Epithelial cell of prostate (primary cell): ENCODE results near the gene TRIM67.

Experiments used
- DNase-seq: peaks from one replicate; pipeline ENCODE4 v3.0.0-alpha.2; 2011; ENCODE audit warnings: low read depth, low spot score
- H3K27ac ChIP-seq: fragments of 450-650 bp; 2 replicates; pipeline ENCODE4 v1.5.1; 2017; ENCODE audit warnings: mild to moderate bottlenecking

The TRIM67 gene

DNA sequence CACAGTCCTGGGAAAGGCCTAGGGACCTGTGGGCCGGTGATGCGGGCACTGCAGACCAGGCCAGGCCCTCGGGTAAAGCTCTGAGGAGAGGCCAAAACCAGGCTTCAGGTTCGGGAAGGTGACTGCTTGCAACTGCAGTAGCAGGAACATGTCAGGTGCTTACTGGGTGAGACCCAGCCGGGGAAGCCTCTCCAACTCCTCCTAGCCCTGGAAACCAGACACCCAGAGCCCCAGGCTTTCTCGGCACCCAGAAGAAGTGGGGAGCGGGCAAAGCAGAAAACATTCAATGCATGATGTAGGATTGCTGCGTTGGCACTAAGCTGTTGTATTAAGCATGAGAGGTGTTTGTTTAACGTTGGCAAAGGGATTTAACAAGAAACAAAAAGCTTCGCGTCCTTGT lies 58.9 kb downstream of the TRIM67 start:
- no peak for DNase-seq
- H3K27ac ChIP-seq: no peak overlapping the region

DNA sequence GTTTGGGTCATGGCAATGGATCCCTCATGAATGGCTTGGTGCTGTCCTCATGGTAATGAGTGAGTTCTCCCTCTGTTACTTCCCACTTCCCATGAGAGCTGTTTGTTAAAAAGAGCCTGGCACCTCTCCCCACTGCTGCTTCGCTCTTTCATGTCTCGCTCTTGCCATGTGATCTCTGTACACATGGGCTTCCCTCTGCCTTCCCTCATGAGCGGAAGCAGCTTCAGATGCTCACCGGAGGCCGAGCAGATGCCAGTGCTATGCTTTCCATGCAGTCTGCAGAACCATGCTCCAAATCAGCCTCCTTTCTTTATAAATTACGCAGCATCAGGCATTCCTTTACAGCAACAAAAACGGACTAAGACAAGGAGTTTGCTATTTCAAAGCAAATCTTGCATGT lies 64.3 kb downstream of the TRIM67 start:
- no peak for DNase-seq
- no peak overlapping the region for H3K27ac ChIP-seq

DNA sequence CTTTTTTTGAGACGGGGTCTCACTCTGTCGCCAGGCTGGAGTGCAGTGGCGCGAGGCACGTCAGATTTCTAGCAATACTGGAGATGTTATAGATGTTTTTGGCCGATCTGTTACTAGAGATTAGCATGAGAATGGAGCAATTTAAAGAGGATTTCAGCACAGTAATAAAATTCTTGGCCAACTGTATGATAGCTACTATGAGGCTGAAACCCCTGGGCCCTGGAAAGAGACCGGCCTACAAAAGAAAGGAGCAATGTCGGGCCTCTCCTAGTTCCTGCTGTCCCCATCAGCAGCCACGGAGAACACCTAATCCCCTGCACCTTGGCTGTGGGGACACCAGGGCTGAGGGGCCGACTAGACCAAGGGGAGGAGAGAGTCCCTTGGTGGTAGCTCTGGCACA lies 69.7 kb downstream of the TRIM67 start:
- no peak for DNase-seq
- no peak overlapping the region for H3K27ac ChIP-seq

DNA sequence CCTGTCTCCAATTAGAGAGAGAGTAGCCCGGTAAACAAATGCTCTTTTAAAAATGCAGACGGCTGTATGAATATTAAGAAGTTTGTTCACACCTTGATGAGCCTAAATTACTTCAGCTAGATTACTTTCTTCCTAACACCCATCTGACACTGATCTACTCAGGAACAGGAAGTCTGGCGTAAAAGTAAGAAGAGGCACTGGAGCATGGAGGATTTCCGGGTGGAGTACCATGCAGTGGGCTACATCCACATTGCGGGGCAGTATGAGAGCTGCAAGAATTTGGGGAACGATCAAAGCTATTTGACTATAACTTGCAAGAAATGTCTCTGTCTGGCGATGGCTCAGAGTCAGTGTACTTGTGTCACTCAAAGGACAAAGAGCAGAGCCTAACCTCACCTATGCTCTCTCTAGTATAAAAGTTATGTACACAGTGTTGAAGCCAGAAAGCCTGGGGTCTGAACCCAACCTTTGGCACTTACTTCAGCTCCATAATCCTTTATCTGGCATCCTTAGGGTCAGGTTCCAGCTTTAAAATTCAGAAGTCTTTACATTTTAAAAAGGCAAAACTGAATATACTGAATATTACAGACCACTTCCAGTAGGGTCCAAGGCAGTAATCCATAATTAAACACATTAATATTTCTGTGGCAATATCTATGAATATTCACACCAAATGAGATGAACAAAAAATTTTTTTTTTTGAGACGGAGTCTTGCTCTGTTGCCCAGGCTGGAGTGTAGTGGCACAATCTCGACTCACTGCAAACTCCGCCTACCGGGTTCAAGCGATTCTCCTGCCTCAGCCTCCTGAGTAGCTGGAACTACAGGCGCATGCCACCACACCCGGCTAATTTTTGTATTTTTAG lies 71.2 kb downstream of the TRIM67 start:
- DNase-seq: no peak
- no peak overlapping the region for H3K27ac ChIP-seq

GRCh38 chr1:231233735-231234417 lies 72.0 kb downstream of the TRIM67 start:
- no peak overlapping the region for H3K27ac ChIP-seq
- no peak for DNase-seq

- no peak overlapping the region for H3K27ac ChIP-seq
- no peak for DNase-seq
Observed at GRCh38 chr1:231234506-231234905, 72.6 kb downstream of the TRIM67 start.

GRCh38 chr1:231235526-231236207 lies 73.8 kb downstream of the TRIM67 start:
- H3K27ac ChIP-seq: no peak overlapping the region
- DNase-seq: no peak

DNA sequence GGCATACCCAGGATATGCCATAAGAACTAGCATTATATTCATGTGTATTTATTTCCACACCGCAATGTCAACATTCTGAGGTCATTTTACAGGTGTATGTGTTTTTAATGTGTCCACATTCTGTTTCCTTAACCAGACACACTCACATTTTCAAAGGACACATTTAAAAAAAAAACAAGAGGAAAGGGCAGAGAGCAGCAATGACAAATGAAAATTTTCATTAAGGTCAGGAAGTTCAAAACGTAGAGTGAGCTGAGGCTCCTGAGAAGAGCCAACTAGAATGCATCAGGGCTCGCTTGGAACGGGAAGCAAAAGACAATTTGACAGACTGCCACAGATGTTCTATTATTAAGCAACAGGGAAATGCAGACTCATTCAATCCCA lies 74.3 kb downstream of the TRIM67 start:
- no peak overlapping the region for H3K27ac ChIP-seq

DNA sequence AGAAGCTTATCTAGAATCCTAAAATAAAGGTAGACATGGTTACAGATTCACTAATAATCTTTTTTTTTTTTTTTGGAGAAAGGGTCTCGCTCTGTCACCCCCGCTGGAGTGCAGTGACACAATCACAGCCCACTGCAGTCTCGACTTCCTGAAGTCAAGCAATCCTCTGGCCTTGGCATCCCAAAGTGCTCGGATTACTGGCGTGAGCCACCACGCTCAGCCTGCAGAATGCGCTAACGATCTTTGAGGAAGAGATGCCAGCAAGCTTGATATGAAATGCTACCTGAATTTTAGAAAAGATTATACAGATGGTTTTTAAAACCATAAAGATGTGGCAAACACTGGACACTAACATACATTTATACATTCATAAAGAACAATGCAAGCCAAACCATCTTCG lies 75.1 kb downstream of the TRIM67 start:
- H3K27ac ChIP-seq: no peak overlapping the region
- no peak for DNase-seq

More for the DNA sequence above, 74.3 kb downstream of the TRIM67 start:
- DNase-seq: no peak

GRCh38 chr1:231238298-231238697 lies 76.4 kb downstream of the TRIM67 start:
- no peak overlapping the region for H3K27ac ChIP-seq
- DNase-seq: no peak

GRCh38 chr1:231240531-231240882 lies 78.6 kb downstream of the TRIM67 start:
- peak overlapping the region; percentile 56 for H3K27ac ChIP-seq
- no peak for DNase-seq

DNA sequence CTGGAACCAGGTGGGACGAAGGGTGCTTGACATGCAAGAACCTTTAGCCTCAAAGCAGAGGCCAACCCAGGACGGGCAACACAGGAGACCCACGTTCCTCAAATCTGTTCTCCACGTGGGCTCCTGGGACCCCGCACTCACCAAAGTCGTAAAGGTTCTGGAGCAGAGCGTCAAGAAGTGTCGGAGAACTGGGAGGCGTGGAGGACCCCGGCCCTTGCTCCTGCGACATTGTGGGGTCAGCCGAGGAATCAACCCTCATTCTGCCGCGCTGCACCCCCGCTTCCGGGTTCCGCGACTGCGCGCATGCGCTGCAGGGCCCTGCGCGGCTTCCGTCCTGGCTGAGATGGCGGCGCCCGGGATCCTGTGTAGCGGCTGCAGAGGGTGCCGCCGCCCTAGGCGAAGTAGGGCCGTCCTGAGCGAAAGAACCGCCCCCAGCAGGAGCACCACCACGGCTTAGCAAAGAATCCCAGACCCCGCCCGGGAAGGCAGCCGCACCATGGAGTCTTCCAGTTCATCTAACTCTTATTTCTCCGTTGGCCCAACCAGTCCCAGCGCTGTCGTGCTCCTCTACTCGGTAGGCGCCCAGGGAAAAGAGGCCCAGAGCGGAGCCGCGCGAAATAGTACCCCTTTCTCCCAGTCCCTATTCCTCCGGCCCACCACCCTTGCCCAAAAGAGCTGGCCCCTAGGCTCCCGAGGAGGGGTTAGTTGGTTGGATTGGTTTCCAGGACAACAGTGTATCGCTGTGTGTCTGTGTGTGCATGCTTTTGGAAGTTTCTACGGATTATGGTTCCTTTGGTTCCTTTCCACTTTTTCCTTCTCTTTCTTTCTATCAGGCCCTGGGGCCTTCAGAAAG lies 79.3 kb downstream of the TRIM67 start, which contains the start of gene GNPAT:
Gene GNPAT (plus strand): TSS at position 330 of the 853 bp plus-strand sequence. CDS start 167 bp downstream, at position 497.
- H3K27ac ChIP-seq: peak within 1 kb of the TSS; percentile 56
- DNase-seq: peak; percentile 20

- no peak for DNase-seq
- peak overlapping the region; percentile 56 for H3K27ac ChIP-seq
Observed at GRCh38 chr1:231241750-231242149, 79.9 kb downstream of the TRIM67 start.

DNA sequence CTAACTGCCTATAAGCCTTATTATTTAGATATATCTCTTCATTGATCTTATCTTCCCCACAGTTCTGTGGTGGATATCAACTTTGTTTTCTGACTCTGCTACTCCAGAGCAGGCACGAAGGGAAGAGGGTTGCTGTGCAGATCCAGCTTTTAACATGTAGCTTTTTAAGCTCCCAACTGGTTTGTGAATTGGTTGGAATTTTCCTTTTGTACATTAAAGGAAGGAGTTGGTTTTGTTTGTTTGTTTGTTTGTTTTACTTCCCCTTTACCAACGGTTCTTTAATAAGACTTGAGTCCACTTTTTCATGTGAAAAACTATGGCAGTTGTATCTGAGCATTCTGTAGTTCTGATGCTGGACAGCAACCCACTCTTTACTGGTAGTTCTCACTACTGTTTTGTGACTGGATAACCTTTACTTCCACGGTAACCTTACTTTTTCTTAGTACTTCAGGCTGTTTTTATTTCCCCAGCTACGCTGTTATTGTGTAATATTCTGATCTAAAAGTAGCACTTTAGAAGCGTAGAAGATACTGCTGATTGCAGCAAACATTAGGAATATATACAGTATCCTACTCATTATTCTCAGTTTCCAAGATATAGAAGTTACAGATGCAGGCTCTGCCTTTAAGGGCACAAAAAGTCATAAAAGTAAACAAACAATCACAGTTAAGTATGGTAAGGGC lies 80.8 kb downstream of the TRIM67 start:
- no peak overlapping the region for H3K27ac ChIP-seq
- no peak for DNase-seq

DNA sequence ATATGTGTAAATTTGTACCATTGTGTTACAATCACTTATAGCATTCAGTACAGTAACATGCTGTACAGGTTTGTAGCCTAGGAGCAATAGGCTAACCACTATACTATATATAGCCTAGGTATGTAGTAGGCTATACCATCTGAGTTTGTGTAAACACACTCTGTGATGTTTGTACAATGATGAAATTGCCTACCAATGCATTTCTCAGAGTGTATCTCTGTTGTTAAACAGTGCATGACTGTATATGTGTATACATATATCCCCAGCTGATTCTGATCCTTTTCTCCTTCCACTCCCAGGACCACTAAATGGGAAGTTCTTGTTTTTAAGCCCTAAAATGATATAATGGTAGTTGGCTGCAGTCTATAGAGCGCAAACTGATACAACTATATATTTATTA lies 86.9 kb downstream of the TRIM67 start:
- H3K27ac ChIP-seq: no peak overlapping the region
- no peak for DNase-seq

DNA sequence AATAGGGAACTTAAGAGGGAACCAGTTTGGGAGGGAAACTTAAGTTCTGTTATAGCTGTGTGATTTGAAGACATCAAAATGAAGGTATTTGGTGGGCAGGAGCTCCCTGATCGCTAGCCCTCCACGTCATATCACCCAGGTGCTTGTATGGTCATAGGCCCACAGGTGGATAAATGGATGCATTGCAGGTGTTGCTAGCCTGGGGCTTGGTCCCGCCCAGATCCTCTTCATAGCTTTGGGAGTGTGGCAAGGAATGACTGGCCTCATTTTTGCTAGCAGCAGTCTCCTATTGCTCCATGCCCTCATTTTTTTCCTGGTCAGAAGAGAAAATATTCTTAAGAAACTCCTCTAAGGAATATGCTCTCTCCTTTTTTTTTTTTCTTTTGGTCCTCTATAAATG lies 90.5 kb downstream of the TRIM67 start:
- H3K27ac ChIP-seq: no peak overlapping the region
- DNase-seq: no peak

DNA sequence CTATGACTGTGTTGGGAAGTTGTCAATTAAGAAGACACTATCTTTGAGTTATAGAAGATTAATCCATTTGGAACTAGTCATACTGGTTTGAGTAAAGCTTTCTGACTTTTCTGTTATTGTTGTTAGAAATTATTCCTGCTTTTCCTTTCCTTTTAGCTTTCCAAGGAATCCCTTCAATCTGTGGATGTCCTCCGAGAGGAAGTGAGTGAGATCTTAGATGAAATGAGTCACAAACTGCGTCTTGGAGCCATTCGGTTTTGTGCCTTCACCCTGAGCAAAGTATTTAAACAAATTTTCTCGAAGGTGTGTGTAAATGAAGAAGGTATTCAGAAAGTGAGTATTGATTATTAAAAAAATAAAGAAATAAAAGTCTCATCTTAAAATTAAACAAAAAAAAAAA lies 98.5 kb downstream of the TRIM67 start:
- no peak overlapping the region for H3K27ac ChIP-seq
- DNase-seq: no peak

DNA sequence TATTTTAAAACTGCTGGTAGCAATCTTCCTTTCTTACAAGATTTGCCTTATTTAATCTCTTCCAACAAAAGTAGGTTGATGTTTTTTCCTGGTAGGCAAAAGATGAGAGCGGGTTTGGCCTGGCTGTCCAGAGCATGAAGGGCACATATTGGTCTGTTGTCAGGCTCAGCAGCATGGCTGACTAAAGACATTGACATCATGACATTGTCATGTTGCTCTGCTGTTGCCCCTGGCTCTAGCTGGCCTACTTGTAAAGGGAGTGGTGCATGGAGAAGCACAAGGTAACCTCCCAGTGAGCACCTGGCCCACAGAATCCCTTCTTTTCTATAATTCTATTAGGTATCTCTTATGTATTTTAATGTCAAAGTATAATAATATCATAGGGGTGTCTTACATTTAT lies 102.8 kb downstream of the TRIM67 start:
- no peak overlapping the region for H3K27ac ChIP-seq
- DNase-seq: no peak

GRCh38 chr1:231265379-231265778 lies 103.5 kb downstream of the TRIM67 start:
- DNase-seq: no peak
- no peak overlapping the region for H3K27ac ChIP-seq
